ENCODE data around the gene ZNF513. TPM values are rescaled to one million over a fixed set of nuclear protein-coding genes. Genes with fewer than 3 reads are reported as not detected.

The ZNF513 gene
- total RNA-seq, 4 donors from 2014 or later = 6.6 to 16.3 (median 11.0) TPM

GRCh38 chr2:27336173-27336572, 44.4 kb downstream of the ZNF513 start:
- Histone ChIP-seq H3K9me3 (no peaks in the 10 kb centered on the region), H3K27ac (no peak overlapping the region), H3K4me1 (no peaks in the 10 kb centered on the region), H3K36me3 (peaks cover 0 to 100% of the 10 kb centered on the region in 2 donors), H3K4me3 (no peak overlapping the region), H3K27me3 (no peaks in the 10 kb centered on the region)
- no peak for TF ChIP-seq POLR2AphosphoS5 (IDR thresholded peaks at IDR 0.05)
- TF ChIP-seq POLR2A (IDR thresholded peaks at IDR 0.05) = no peak
- TF ChIP-seq EP300 (IDR thresholded peaks at IDR 0.05) = no peak
- TF ChIP-seq CTCF (IDR thresholded peaks at IDR 0.05) = no peak
- 92% methylated on average over 4 of the region's 7 CpGs; no CpG with 5 or more reads in 1 of the 2 donors for WGBS, 2 donors (ENCODE audit: low coverage in 1 of 2)
- ATAC-seq = no peak

- peaks cover 0 to 100% of the 10 kb centered on the region in 2 donors for H3K36me3 ChIP-seq
- 87 to 100% methylated on average over 2 to 3 of the region's 3 CpGs for WGBS, 2 donors (ENCODE audit: low coverage in 1 of 2)
- H3K27ac ChIP-seq = no peak overlapping the region
- H3K4me3 ChIP-seq = no peak overlapping the region
- no peaks in the 10 kb centered on the region for H3K9me3 ChIP-seq
- H3K4me1 ChIP-seq = no peaks in the 10 kb centered on the region
- no peaks in the 10 kb centered on the region for H3K27me3 ChIP-seq
- no peak for ATAC-seq
- TF ChIP-seq CTCF (IDR thresholded peaks at IDR 0.05) (no peak), POLR2AphosphoS5 (IDR thresholded peaks at IDR 0.05) (no peak), EP300 (IDR thresholded peaks at IDR 0.05) (no peak), POLR2A (IDR thresholded peaks at IDR 0.05) (no peak)
Observed at GRCh38 chr2:27335311-27335710, 45.2 kb downstream of the ZNF513 start.

Other genes with a start within 250 kb of the ZNF513 start
- gene PREB, start 246.1 kb downstream of the ZNF513 start, total RNA-seq = 10 to 100 TPM; 47.0 to 83.9 (median 50.8) TPM
- gene PRR30, start 241.3 kb downstream of the ZNF513 start, total RNA-seq = not detected
- under 1 TPM in 1 of 4 donors, not detected in 3; 0.13 TPM for gene TCF23, start 231.7 kb downstream of the ZNF513 start, total RNA-seq
- gene ATRAID, start 168.7 kb downstream of the ZNF513 start, total RNA-seq = 100 to 1,000 TPM; 124 to 147 (median 129) TPM
- gene SLC5A6, start 168.5 kb downstream of the ZNF513 start, total RNA-seq = 10 to 100 TPM in 3 of 4 donors, 1 to 10 TPM in 1; 8.3 to 16.8 (median 13.5) TPM
- gene CAD, start 163.4 kb downstream of the ZNF513 start, total RNA-seq = 10 to 100 TPM; 12.1 to 23.3 (median 16.3) TPM
- not detected for gene SLC30A3, start 117.7 kb downstream of the ZNF513 start, total RNA-seq
- not detected for gene DNAJC5G, start 105.3 kb downstream of the ZNF513 start, total RNA-seq
- gene TRIM54, start 98.3 kb downstream of the ZNF513 start, total RNA-seq = under 1 TPM in 2 of 4 donors, not detected in 2; 0.15 to 0.31 TPM
- 1 to 10 TPM in 3 of 4 donors, under 1 TPM in 1; 0.67 to 5.0 (median 2.0) TPM for gene UCN, start 72.3 kb downstream of the ZNF513 start, total RNA-seq
- gene MPV17, start 57.6 kb downstream of the ZNF513 start, total RNA-seq = 10 to 100 TPM; 57.9 to 93.4 (median 66.4) TPM
- gene GTF3C2, start 24.0 kb downstream of the ZNF513 start, total RNA-seq = 10 to 100 TPM; 26.2 to 68.5 (median 32.0) TPM
- gene EIF2B4, start 10.4 kb downstream of the ZNF513 start, total RNA-seq = 10 to 100 TPM; 40.8 to 54.9 (median 48.8) TPM
- gene SNX17, start 10.1 kb downstream of the ZNF513 start, total RNA-seq = 100 to 1,000 TPM; 104 to 130 (median 118) TPM
- gene PPM1G, start 28.9 kb upstream of the ZNF513 start, total RNA-seq = 10 to 100 TPM; 50.2 to 74.2 (median 58.8) TPM
- 10 to 100 TPM; 78.5 to 90.7 (median 89.1) TPM for gene NRBP1, start 47.9 kb upstream of the ZNF513 start, total RNA-seq
- 1 to 10 TPM in 1 of 4 donors, under 1 TPM in 1, not detected in 2; 0.94 to 1.1 TPM for gene KRTCAP3, start 61.6 kb upstream of the ZNF513 start, total RNA-seq
- gene IFT172, start 109.0 kb upstream of the ZNF513 start, total RNA-seq = 10 to 100 TPM; 17.9 to 34.8 (median 30.3) TPM
- 10 to 100 TPM in 2 of 4 donors, 1 to 10 TPM in 2; 7.0 to 11.7 (median 9.9) TPM for gene FNDC4, start 114.5 kb upstream of the ZNF513 start, total RNA-seq
- gene GCKR, start 116.1 kb upstream of the ZNF513 start, total RNA-seq = under 1 TPM in 1 of 4 donors, not detected in 3; 0.58 TPM
- 10 to 100 TPM; 32.3 to 52.1 (median 44.4) TPM for gene ZNF512, start 202.3 kb upstream of the ZNF513 start, total RNA-seq
- 10 to 100 TPM in 1 of 4 donors, 1 to 10 TPM in 3; 3.1 to 14.0 (median 5.0) TPM for gene CCDC121, start 248.3 kb upstream of the ZNF513 start, total RNA-seq
- gene GPN1, start 248.3 kb upstream of the ZNF513 start, total RNA-seq = 10 to 100 TPM; 20.9 to 34.5 (median 21.4) TPM